H1 (cell line): Measurements from ENCODE around the gene CSNK1D.

Experiments
- BRCA1 ChIP-seq: IDR thresholded peaks from 2 replicates; pipeline ENCODE4 v1.6.1; 2012; ENCODE audit warnings: low read depth, low read length, improper control_type of control experiment
- KDM4A ChIP-seq: IDR thresholded peaks from one replicate; pipeline ENCODE4 v1.7.1; 2012; ENCODE audit warnings: low read depth, mild to moderate bottlenecking, moderate library complexity, low read length, inconsistent platforms; ENCODE audit not compliant: severe bottlenecking
- POLR2AphosphoS5 ChIP-seq: IDR thresholded peaks from 2 replicates; pipeline ENCODE4 v1.6.1; 2011; ENCODE audit warnings: low read depth, low read length
- RXRA ChIP-seq: IDR thresholded peaks from 2 replicates; pipeline ENCODE4 v1.6.1; 2011; ENCODE audit warnings: low read depth, mild to moderate bottlenecking, low read length, moderate library complexity; ENCODE audit not compliant: insufficient read depth
- TAF7 ChIP-seq: optimal IDR thresholded peaks from 2 replicates; pipeline ENCODE3; 2011; ENCODE audit warnings: low read depth, mild to moderate bottlenecking, inconsistent platforms, low read length, moderate library complexity, borderline replicate concordance
- YY1 ChIP-seq: IDR thresholded peaks from 2 replicates; pipeline ENCODE4 v1.6.1; 2011; ENCODE audit warnings: low read depth, mild to moderate bottlenecking, low read length
- ZNF274 ChIP-seq: IDR thresholded peaks from 2 replicates; pipeline ENCODE4 v1.7.0; 2012; ENCODE audit warnings: low read length, borderline replicate concordance; ENCODE audit errors: extremely low read depth
- TF ChIP-seq, protein P1 (sequence below), 3 experiments: IDR thresholded peaks; 1 replicate in 2 of 3; 2 replicates in 1 of 3; pipeline versions ENCODE4 v1.5.1 to v1.6.1; 2011; ENCODE audit warnings: low read length in 3 of 3, mild to moderate bottlenecking in 3 of 3, inconsistent platforms in 2 of 3, low read depth in 1 of 3, moderate library complexity in 1 of 3; ENCODE audit not compliant: insufficient read depth in 1 of 3; ENCODE audit errors: control extremely low read depth in 1 of 3
- TF ChIP-seq, protein P2 (sequence below): IDR thresholded peaks from 2 replicates; pipeline ENCODE4 v1.6.1; 2012; ENCODE audit warnings: inconsistent platforms

DNA sequence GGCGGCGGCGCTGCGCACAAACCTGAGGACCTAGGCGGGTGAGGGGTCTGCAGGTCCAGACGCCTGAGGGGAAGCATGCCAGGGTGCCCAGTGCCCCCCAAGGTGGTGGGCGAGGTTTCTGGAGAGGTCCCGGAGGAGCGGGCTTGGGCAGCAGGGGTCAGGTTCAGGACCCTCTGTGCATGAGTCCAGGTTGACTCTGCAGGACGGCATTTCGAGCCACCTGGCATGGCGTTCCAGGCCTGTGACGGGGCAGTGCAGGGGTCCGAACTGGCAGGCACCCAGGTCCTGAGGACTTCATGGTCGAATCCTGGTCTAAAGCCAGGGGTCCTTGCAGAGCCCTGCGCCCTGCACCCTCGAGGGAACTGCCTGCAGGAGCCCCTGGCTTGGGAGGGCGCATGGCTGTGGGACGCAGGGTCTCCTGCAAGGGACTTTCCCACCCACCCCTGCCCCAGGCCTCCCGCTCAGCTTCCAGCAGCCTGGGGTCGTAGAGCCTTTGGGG, 41.1 kb downstream of the CSNK1D start:
- TF ChIP-seq BRCA1 (no peak), ZNF274 (no peak), KDM4A (no peak), TAF7 (no peak), YY1 (no peak), POLR2AphosphoS5 (no peak), RXRA (no peak)
- TF ChIP-seq, protein P1, sequence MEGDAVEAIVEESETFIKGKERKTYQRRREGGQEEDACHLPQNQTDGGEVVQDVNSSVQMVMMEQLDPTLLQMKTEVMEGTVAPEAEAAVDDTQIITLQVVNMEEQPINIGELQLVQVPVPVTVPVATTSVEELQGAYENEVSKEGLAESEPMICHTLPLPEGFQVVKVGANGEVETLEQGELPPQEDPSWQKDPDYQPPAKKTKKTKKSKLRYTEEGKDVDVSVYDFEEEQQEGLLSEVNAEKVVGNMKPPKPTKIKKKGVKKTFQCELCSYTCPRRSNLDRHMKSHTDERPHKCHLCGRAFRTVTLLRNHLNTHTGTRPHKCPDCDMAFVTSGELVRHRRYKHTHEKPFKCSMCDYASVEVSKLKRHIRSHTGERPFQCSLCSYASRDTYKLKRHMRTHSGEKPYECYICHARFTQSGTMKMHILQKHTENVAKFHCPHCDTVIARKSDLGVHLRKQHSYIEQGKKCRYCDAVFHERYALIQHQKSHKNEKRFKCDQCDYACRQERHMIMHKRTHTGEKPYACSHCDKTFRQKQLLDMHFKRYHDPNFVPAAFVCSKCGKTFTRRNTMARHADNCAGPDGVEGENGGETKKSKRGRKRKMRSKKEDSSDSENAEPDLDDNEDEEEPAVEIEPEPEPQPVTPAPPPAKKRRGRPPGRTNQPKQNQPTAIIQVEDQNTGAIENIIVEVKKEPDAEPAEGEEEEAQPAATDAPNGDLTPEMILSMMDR (IDR thresholded peaks at IDR 0.05; ENCODE audit: control extremely low read depth in 1 of 3, insufficient read depth in 1 of 3, low read depth in 1 of 3, low read length in 3 of 3): no peak
- TF ChIP-seq, protein P2, sequence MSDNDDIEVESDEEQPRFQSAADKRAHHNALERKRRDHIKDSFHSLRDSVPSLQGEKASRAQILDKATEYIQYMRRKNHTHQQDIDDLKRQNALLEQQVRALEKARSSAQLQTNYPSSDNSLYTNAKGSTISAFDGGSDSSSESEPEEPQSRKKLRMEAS: no peak
